Keratinocyte (primary cell): Measurements from ENCODE around the gene PCBD1. TPM values are rescaled to one million over a fixed set of nuclear protein-coding genes. Genes with fewer than 3 reads are reported as not detected.

Source experiments
- DNase-seq: peaks from one replicate; pipeline ENCODE4 v3.0.0-alpha.2; 2011; ENCODE audit warnings: low read depth, missing footprints, low spot score
- FAIRE-seq: peaks from 2 replicates; lab custom pipeline; 2011; peaks lifted over from hg19 to GRCh38; lab: Jason Lieb, UNC
- H2AFZ ChIP-seq: 2 replicates; pipeline ENCODE4 v1.6.0; 2012; ENCODE audit warnings: low read length, control low read depth, inconsistent platforms; ENCODE audit not compliant: control insufficient read depth
- H3K27ac ChIP-seq: 2 replicates; pipeline ENCODE4 v1.5.1; 2011; ENCODE audit warnings: low read length; ENCODE audit not compliant: control insufficient read depth, insufficient read depth
- H3K27me3 ChIP-seq: 3 replicates; pipeline ENCODE4 v1.6.0; 2011; ENCODE audit warnings: low read length; ENCODE audit not compliant: control insufficient read depth, insufficient read depth; ENCODE audit errors: extremely low read depth
- H3K36me3 ChIP-seq, 2 experiments: 2 replicates in 1 of 2; 3 replicates in 1 of 2; pipeline ENCODE4 v1.5.1; 2011; ENCODE audit warnings: low read length in 2 of 2, mild to moderate bottlenecking in 1 of 2; ENCODE audit not compliant: control insufficient read depth in 2 of 2, insufficient read depth in 2 of 2; ENCODE audit errors: extremely low read depth in 1 of 2
- H3K4me1 ChIP-seq: 3 replicates; pipeline ENCODE4 v1.5.1; 2011; ENCODE audit warnings: low read length; ENCODE audit not compliant: control insufficient read depth, insufficient read depth; ENCODE audit errors: extremely low read depth
- H3K4me2 ChIP-seq: 3 replicates; pipeline ENCODE4 v1.6.0; 2011; ENCODE audit warnings: low read depth, low read length; ENCODE audit not compliant: control insufficient read depth, insufficient read depth; ENCODE audit errors: extremely low read depth
- H3K4me3 ChIP-seq, 3 experiments: fragments of 200-600 bp in 1 of 3; sonication (generic) in 1 of 3; 2 replicates in 2 of 3; 3 replicates in 1 of 3; pipeline ENCODE4 v1.5.1; 2011 to 2016; ENCODE audit warnings: low read length in 3 of 3, mild to moderate bottlenecking in 3 of 3, control low read depth in 2 of 3, inconsistent platforms in 1 of 3, low read depth in 1 of 3, mixed read lengths in 1 of 3, mixed run types in 1 of 3, moderate library complexity in 1 of 3; ENCODE audit not compliant: control insufficient read depth in 2 of 3, insufficient read depth in 2 of 3; ENCODE audit errors: extremely low read depth in 1 of 3
- H3K79me2 ChIP-seq: 2 replicates; pipeline ENCODE4 v1.6.0; 2012; ENCODE audit warnings: low read length; ENCODE audit not compliant: control insufficient read depth, insufficient read depth
- H3K9ac ChIP-seq: 3 replicates; pipeline ENCODE4 v1.6.0; 2011; ENCODE audit warnings: low read length; ENCODE audit not compliant: control insufficient read depth, insufficient read depth; ENCODE audit errors: extremely low read depth
- H3K9me1 ChIP-seq: 3 replicates; pipeline ENCODE4 v1.6.0; 2011; ENCODE audit warnings: low read length; ENCODE audit not compliant: control insufficient read depth, insufficient read depth; ENCODE audit errors: extremely low read depth
- H3K9me3 ChIP-seq: 2 replicates; pipeline ENCODE4 v1.5.1; 2012; ENCODE audit warnings: low read depth, low read length; ENCODE audit not compliant: control insufficient read depth
- H4K20me1 ChIP-seq: 3 replicates; pipeline ENCODE4 v1.6.0; 2011; ENCODE audit warnings: low read length; ENCODE audit not compliant: control insufficient read depth, insufficient read depth; ENCODE audit errors: extremely low read depth
- CTCF ChIP-seq, 3 experiments: IDR thresholded peaks in 1 of 3; conservative IDR thresholded peaks in 1 of 3; optimal IDR thresholded peaks in 1 of 3; 2 replicates in 2 of 3; 3 replicates in 1 of 3; pipeline versions ENCODE3 to v1.5.1; 2011; ENCODE audit warnings: low read length in 3 of 3, mild to moderate bottlenecking in 3 of 3, moderate library complexity in 2 of 3, control low read depth in 1 of 3, inconsistent platforms in 1 of 3; ENCODE audit not compliant: insufficient read depth in 2 of 3; ENCODE audit errors: extremely low read depth in 1 of 3
- EZH2 ChIP-seq: IDR thresholded peaks from one replicate; pipeline ENCODE4 v1.6.1; 2012; ENCODE audit warnings: inconsistent platforms, mild to moderate bottlenecking, low read length, moderate library complexity
- dilution Hi-C: fragments of 300-500 bp; cut with MboI; formaldehyde crosslinking; loops from one replicate; pipeline ENCODE4 v1.7.0; 2020; ENCODE audit warnings: low sequenced_read_pairs; ENCODE audit not compliant: extremely low pct_ligation_motif_present
- polyA plus RNA-seq, 5 experiments: library from polyadenylated mRNA; depleted of rRNA in 3 of 5; stranded (reverse) in 3 of 5; stranded (forward) in 1 of 5; unstranded in 1 of 5; fragments of >200 nt; gene quantifications; 1 replicate in 1 of 5; 2 replicates in 3 of 5; 3 replicates in 1 of 5; pipeline versions ENCODE4 v1.2.1 to v1.2.3, GENCODE V29; 2011 to 2012; ENCODE audit warnings: missing spikeins in 2 of 5, low read depth in 1 of 5, low replicate concordance in 1 of 5

Gene PCBD1
- polyA plus RNA-seq, 1 donor (not counting 4 experiments of a cell fraction or from before 2014, with no cell fraction given) = 41.5 TPM

GRCh38 chr10:70915206-70915605 lies 26.8 kb upstream of the PCBD1 start:
- no peaks in the 10 kb centered on the region for H3K9me1 ChIP-seq
- H3K9me3 ChIP-seq = no peaks in the 10 kb centered on the region
- H3K4me3 ChIP-seq = no peak overlapping the region
- H3K27ac ChIP-seq = no peak overlapping the region
- no peak for DNase-seq
- TF ChIP-seq EZH2 (no peak), CTCF (optimal IDR thresholded peaks at IDR 0.05 in 1 of 3, IDR thresholded peaks at IDR 0.05 in 1 of 3, conservative IDR thresholded peaks at IDR 0.05 in 1 of 3; ENCODE audit: extremely low read depth in 1 of 3, insufficient read depth in 2 of 3, low read length in 3 of 3) (no peak)
- H3K4me2 ChIP-seq = no peak overlapping the region
- H3K4me1 ChIP-seq = no peaks in the 10 kb centered on the region
- H3K9ac ChIP-seq = no peak overlapping the region
- no peaks in the 10 kb centered on the region for H4K20me1 ChIP-seq
- no peak for FAIRE-seq
- dilution Hi-C loops = no loop called here
- H3K79me2 ChIP-seq = no peaks in the 10 kb centered on the region
- H3K36me3 ChIP-seq = no peaks in the 10 kb centered on the region
- H2AFZ ChIP-seq = no peak overlapping the region
- H3K27me3 ChIP-seq = peaks cover 31% of the 10 kb centered on the region

GRCh38 chr10:70914316-70914864 lies 26.0 kb upstream of the PCBD1 start:
- no peak overlapping the region for H3K27ac ChIP-seq
- no peaks in the 10 kb centered on the region for H3K36me3 ChIP-seq
- H3K27me3 ChIP-seq = peaks cover 26% of the 10 kb centered on the region
- H3K9me3 ChIP-seq = no peaks in the 10 kb centered on the region
- H3K79me2 ChIP-seq = no peaks in the 10 kb centered on the region
- H3K4me3 ChIP-seq = no peak overlapping the region
- DNase-seq (no peak), FAIRE-seq (no peak)
- H4K20me1 ChIP-seq = no peaks in the 10 kb centered on the region
- H3K4me2 ChIP-seq = no peak overlapping the region
- TF ChIP-seq EZH2 = no peak
- TF ChIP-seq CTCF (optimal IDR thresholded peaks at IDR 0.05 in 1 of 3, IDR thresholded peaks at IDR 0.05 in 1 of 3, conservative IDR thresholded peaks at IDR 0.05 in 1 of 3; ENCODE audit: extremely low read depth in 1 of 3, insufficient read depth in 2 of 3, low read length in 3 of 3) = no peak
- dilution Hi-C loops = no loop called here
- H3K9me1 ChIP-seq = no peaks in the 10 kb centered on the region
- H3K4me1 ChIP-seq = no peaks in the 10 kb centered on the region
- no peak overlapping the region for H3K9ac ChIP-seq
- no peak overlapping the region for H2AFZ ChIP-seq
